Cardiac fibroblast (primary cell): Measurements from ENCODE around the gene RRAS.

Experiments
- DNase-seq, 2 donors: peaks; one replicate each; pipeline versions ENCODE4 v3.0.0 to v3.0.0-alpha.2; 2010; ENCODE audit warnings: low read depth in 2 of 2
- H3K4me3 ChIP-seq, 2 donors: replicated peaks in 1 of 2; 1 replicate in 1 of 2; 2 replicates in 1 of 2; pipeline ENCODE4 v1.5.1; 2011; ENCODE audit warnings: low read depth in 2 of 2, low read length in 2 of 2, mild to moderate bottlenecking in 2 of 2, moderate library complexity in 1 of 2
- TF ChIP-seq, protein P1 (sequence below): IDR thresholded peaks from one replicate; pipeline ENCODE4 v1.5.1; 2011; ENCODE audit warnings: low read depth, mild to moderate bottlenecking, low read length, inconsistent platforms

Gene RRAS

DNA sequence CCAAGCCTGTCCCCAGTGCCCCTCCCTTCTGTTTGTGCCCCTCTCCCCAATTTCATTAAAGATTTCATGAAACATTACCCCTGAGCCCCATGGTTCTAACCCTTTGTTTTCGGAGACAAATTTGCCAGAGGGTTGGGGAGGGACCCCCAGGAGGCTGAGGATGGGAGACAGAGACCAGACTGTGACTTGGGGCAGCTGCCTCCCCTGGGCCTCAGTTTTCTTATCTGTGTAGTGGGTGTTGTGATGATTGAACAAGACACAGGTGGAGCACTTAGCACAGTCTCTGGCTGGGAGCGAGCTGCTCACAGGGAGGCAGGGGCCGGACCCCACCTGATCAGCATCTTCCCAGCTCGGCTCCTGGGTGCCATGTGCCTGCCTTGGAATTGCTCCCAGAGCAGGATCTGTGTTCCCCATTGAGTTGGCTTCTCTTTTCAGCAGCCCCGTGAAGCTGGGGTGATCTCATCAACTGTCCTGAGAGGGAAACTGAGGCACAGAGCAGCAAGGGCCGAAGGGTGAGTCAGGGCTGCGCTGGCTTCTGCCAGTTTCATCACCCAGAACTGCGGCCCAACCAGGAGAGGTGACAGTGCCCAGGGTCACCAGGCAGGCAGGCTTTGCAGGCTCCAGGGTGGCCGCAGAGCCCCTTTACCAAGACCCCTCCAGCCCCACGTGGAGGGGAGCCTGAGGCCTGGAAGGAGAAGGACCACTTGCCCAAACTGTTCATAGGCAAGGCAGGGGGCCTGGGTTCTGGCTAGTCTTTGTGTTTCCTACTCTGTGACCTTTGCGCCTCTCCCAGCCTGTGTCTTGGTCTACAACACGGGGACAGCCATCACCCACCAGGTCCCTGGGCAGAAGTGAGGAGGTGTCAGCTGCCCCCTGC lies 18.9 kb upstream of the RRAS start:
- no peak for DNase-seq
- no peak overlapping the region for H3K4me3 ChIP-seq
- TF ChIP-seq, protein P1, sequence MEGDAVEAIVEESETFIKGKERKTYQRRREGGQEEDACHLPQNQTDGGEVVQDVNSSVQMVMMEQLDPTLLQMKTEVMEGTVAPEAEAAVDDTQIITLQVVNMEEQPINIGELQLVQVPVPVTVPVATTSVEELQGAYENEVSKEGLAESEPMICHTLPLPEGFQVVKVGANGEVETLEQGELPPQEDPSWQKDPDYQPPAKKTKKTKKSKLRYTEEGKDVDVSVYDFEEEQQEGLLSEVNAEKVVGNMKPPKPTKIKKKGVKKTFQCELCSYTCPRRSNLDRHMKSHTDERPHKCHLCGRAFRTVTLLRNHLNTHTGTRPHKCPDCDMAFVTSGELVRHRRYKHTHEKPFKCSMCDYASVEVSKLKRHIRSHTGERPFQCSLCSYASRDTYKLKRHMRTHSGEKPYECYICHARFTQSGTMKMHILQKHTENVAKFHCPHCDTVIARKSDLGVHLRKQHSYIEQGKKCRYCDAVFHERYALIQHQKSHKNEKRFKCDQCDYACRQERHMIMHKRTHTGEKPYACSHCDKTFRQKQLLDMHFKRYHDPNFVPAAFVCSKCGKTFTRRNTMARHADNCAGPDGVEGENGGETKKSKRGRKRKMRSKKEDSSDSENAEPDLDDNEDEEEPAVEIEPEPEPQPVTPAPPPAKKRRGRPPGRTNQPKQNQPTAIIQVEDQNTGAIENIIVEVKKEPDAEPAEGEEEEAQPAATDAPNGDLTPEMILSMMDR, result no peak

DNA sequence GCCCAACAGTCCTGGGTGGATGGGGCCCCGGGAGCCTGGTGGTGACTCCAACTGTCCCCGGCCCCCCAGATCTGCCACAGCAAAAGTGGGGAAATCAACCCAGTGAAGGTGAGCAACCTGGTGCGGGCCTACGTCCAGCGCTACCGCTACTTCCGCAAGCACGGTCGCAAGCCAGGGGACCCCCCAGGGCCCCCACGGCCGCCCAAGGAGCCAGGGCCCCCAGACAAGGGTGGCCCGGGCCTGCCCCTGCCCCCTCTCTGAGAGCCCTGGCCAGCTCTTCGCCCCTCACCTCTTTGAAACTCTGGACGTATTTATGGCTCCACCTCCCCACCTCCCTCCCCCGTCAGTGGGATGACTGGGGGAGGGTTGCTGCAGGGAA lies 18.2 kb upstream of the RRAS start:
- TF ChIP-seq, protein P1, result no peak
- DNase-seq, result no peak
- no peak overlapping the region for H3K4me3 ChIP-seq

DNA sequence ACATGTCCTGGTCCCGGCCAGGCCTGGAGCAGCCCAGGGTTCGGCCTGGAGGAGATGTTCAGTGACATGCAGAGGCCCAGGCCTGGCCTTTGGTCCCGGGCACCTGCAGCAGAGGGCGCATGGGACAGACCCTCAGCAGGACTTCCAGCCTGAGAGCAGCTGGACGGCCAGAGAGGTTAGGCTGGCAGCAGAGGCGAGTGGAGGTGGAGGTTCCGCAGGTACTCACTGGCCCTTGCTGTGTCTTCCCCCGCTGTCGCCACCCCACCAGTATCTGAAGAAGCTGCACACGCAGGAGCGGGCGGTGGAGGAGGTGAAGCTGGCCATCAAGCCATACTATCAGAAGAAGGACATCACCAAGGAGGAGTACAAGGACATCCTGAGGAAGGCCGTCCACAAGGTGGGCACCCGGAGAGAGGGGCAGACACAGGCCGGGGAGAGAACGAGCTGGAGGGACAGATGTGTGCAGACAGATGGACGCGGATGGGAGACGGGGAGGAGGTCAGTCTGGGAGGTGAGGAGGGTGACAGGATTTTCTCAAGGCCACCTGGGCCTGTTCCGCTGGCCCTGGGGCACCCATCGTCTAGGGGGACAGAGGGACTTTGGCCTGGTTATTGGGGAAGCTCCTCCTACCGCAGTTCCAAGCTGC lies 17.7 kb upstream of the RRAS start:
- TF ChIP-seq, protein P1, result no peak
- H3K4me3 ChIP-seq, result no peak overlapping the region
- no peak for DNase-seq

DNA sequence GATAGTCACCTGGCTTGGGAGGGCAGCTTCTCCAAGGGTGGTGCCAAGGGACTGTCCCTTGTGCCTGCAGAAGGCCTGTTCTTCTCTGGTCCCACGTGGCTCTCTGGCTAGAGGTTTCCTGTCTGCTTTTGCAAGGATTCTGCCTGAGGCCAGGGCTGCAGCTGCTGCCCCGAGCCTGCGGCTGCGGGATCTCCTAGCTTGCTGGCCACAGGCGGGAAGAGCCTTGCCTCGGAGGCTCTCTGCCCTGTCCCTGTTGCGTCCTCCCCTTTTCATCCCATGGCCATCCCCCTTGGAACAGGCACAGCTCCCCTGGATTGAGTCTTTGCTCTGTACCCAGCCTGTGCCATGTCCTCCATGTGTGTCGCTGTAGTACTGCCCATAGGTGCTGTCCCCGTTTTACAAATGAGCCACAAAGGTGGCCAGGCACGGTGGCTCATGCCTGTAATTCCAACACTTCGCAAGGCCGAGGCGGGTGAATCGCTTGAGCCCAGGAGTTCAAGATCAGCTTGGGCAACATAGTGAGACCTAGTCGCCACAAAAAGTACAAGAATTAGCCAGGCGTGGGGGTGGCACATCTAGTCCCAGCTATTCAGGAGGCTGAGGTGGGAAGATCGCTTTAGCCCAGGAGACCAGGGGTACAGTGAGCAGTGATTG lies 16.6 kb upstream of the RRAS start:
- no peak overlapping the region for H3K4me3 ChIP-seq
- no peak for DNase-seq
- TF ChIP-seq, protein P1, result no peak

DNA sequence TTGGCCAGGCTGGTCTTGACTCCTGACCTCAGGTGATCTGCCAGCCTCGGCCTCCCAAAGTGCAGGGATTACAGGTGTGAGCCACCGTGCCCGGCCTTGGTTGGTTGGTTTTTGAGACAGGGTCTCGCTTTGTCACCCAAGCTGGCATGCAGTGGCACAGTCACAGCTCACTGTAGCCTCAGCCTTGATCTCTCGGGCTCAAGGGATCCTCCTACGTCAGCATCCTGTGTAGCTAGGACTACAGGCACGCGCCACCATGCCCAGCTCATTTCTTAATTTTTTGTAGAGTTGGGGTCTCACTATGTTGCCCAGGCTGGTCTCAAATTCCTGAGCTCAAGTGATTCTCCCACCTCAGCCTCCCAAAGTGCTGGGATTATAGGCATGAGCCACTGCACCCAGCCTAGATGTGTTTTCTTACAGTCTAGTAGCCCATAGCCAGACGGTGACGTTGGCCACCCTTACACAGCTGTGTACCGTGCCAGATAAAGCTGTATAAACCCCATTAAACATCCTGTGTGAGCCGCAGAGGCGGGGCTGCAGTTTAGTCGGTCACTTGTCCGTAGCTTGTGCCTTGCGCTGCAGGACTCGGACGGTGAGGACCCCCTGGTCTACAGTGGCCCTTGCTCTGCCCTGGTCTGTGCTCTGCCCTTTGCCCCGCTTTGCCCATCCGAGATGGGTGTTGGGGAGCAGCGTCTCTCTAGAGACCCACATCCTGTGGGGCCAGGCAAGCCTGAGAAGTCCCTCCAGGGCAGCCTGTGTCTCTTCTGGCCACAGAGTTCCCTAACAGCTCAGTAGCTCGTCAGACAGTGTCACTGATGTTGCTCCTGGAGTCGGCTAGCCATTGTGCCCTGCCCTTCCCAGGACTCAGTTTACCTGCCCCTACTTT lies 15.9 kb upstream of the RRAS start:
- no peak overlapping the region for H3K4me3 ChIP-seq
- TF ChIP-seq, protein P1, result no peak
- no peak for DNase-seq

DNA sequence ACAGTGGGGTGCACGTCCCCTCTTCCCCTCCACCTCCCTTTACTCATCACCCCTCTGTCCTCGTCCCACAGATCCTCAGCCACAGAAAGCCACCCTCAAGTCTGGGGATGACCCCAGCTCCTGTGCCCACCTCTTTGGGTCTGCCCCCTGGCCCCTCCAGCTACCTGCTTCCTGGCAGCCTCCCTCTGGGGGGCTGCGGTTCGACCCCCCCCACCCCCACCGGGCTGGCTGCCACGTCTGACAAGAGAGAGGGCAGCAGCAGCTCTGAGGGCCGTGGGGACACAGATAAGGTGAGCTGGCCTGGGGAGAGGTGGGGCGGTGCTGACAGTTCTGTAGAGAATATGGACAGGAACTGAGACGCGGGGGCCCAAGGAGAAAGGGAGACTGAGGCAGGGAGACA lies 14.6 kb upstream of the RRAS start:
- H3K4me3 ChIP-seq, result no peak overlapping the region
- TF ChIP-seq, protein P1, result no peak
- DNase-seq, result no peak
